Esophagus squamous epithelium (tissue), 4 donors: Measurements from ENCODE around the gene SLC15A5.

Experiments used
- CTCF ChIP-seq, 6 experiments: fragments of 450-650 bp in 4 of 6; fragments of 200-600 bp in 2 of 6; sonication (generic) in 2 of 6; IDR thresholded peaks; one replicate each; pipeline ENCODE4 v1.5.1; 2016 to 2019; ENCODE audit warnings: antibody characterized with exemption in 6 of 6, mild to moderate bottlenecking in 4 of 6, moderate library complexity in 4 of 6
- POLR2A ChIP-seq, 4 donors: fragments of 450-650 bp; IDR thresholded peaks; one replicate each; pipeline ENCODE4 v1.6.1; 2017; ENCODE audit warnings: antibody characterized with exemption in 4 of 4, mild to moderate bottlenecking in 4 of 4, moderate library complexity in 3 of 4

- no peak for TF ChIP-seq POLR2A (IDR thresholded peaks at IDR 0.05)
- no peak for TF ChIP-seq CTCF (IDR thresholded peaks at IDR 0.05)
Measured at GRCh38 chr12:16158050-16158449, 119.4 kb downstream of the SLC15A5 start.
